ENCODE results near the gene DUSP28.

Gene DUSP28

GRCh38 chr2:240514631-240515030 is 45.5 kb upstream of the DUSP28 start:
- CTCF ChIA-PET = interaction anchor here (0.7 to 1.6 kb wide), 10 partner anchors 8 to 324 kb away, joined by 3 to 11 read pairs (median 4); no protein-coding TSS in a partner anchor
- H3K4me3 ChIP-seq (ENCODE audit: control insufficient read depth in 1 of 7, extremely low read depth in 1 of 7, insufficient read depth in 4 of 7, low read depth in 2 of 7, low read length in 6 of 7) = no peak overlapping the region
- POLR2A ChIA-PET = interaction anchor here (0.6 to 1.1 kb wide), 3 partner anchors 23 to 142 kb away, joined by 3 read pairs; no protein-coding TSS in a partner anchor
- no peak overlapping the region for H3K27ac ChIP-seq (ENCODE audit: insufficient read depth in 1 of 2, low read depth in 1 of 2, low read length in 2 of 2, poor library complexity in 1 of 2, severe bottlenecking in 2 of 2)
- WGBS (ENCODE audit: insufficient coverage) = 95% methylated on average over 2 of the region's 2 CpGs
- H3K27me3 ChIP-seq (replicated peaks in 2 of 5; ENCODE audit: control insufficient read depth in 4 of 5, insufficient read depth in 5 of 5, low read length in 4 of 5) = peaks cover 0 to 10% (median 0%) of the 10 kb centered on the region in 5 experiments
- H3K4me1 ChIP-seq (ENCODE audit: control extremely low read depth in 1 of 4, control insufficient read depth in 4 of 4, insufficient read depth in 4 of 4, low read length in 3 of 4) = peaks cover 0 to 4% (median 4%) of the 10 kb centered on the region in 4 experiments
- no peaks in the 10 kb centered on the region for H3K9me3 ChIP-seq (ENCODE audit: control extremely low read depth in 1 of 5, control insufficient read depth in 4 of 5, insufficient read depth in 2 of 5, low read depth in 1 of 5, low read length in 4 of 5)
- peaks cover 0 to 15% (median 12%) of the 10 kb centered on the region in 4 experiments for H3K36me3 ChIP-seq (ENCODE audit: control insufficient read depth in 4 of 4, insufficient read depth in 4 of 4, low read length in 3 of 4)
- DNase-seq = no peak

GRCh38 chr2:240517342-240517741 is 42.8 kb upstream of the DUSP28 start:
- Histone ChIP-seq H3K4me1 (ENCODE audit: control extremely low read depth in 1 of 4, control insufficient read depth in 4 of 4, insufficient read depth in 4 of 4, low read length in 3 of 4) (peaks cover 0 to 11% (median 7%) of the 10 kb centered on the region in 4 experiments), H3K27ac (ENCODE audit: insufficient read depth in 1 of 2, low read depth in 1 of 2, low read length in 2 of 2, poor library complexity in 1 of 2, severe bottlenecking in 2 of 2) (no peak overlapping the region), H3K36me3 (ENCODE audit: control insufficient read depth in 4 of 4, insufficient read depth in 4 of 4, low read length in 3 of 4) (peaks cover 0 to 10% (median 8%) of the 10 kb centered on the region in 4 experiments), H3K27me3 (replicated peaks in 2 of 5; ENCODE audit: control insufficient read depth in 4 of 5, insufficient read depth in 5 of 5, low read length in 4 of 5) (peaks cover 0 to 23% (median 0%) of the 10 kb centered on the region in 5 experiments), H3K4me3 (ENCODE audit: control insufficient read depth in 1 of 7, extremely low read depth in 1 of 7, insufficient read depth in 4 of 7, low read depth in 2 of 7, low read length in 6 of 7) (no peak overlapping the region), H3K9me3 (ENCODE audit: control extremely low read depth in 1 of 5, control insufficient read depth in 4 of 5, insufficient read depth in 2 of 5, low read depth in 1 of 5, low read length in 4 of 5) (peaks cover 0 to 18% (median 6%) of the 10 kb centered on the region in 5 experiments)
- POLR2A ChIA-PET = no interaction called here
- 98% methylated on average over 4 of the region's 4 CpGs for whole genome bisulfite sequencing (ENCODE audit: insufficient coverage)
- no peak for DNase-seq
- CTCF ChIA-PET = interaction anchor here (1.4 kb wide), 1 partner anchor 49 kb away, joined by 5 read pairs; no protein-coding TSS in a partner anchor

GRCh38 chr2:240518981-240519380 is 41.2 kb upstream of the DUSP28 start:
- Histone ChIP-seq H3K4me1 (ENCODE audit: control extremely low read depth in 1 of 4, control insufficient read depth in 4 of 4, insufficient read depth in 4 of 4, low read length in 3 of 4) (peaks cover 0 to 10% (median 6%) of the 10 kb centered on the region in 4 experiments), H3K4me3 (ENCODE audit: control insufficient read depth in 1 of 7, extremely low read depth in 1 of 7, insufficient read depth in 4 of 7, low read depth in 2 of 7, low read length in 6 of 7) (no peak overlapping the region), H3K36me3 (ENCODE audit: control insufficient read depth in 4 of 4, insufficient read depth in 4 of 4, low read length in 3 of 4) (peaks cover 10 to 23% (median 21%) of the 10 kb centered on the region in 4 experiments), H3K27ac (ENCODE audit: insufficient read depth in 1 of 2, low read depth in 1 of 2, low read length in 2 of 2, poor library complexity in 1 of 2, severe bottlenecking in 2 of 2) (no peak overlapping the region), H3K9me3 (ENCODE audit: control extremely low read depth in 1 of 5, control insufficient read depth in 4 of 5, insufficient read depth in 2 of 5, low read depth in 1 of 5, low read length in 4 of 5) (peaks cover 0 to 34% (median 17%) of the 10 kb centered on the region in 5 experiments), H3K27me3 (replicated peaks in 2 of 5; ENCODE audit: control insufficient read depth in 4 of 5, insufficient read depth in 5 of 5, low read length in 4 of 5) (peaks cover 0 to 23% (median 0%) of the 10 kb centered on the region in 5 experiments)
- 96% methylated on average over 2 of the region's 5 CpGs for WGBS (ENCODE audit: insufficient coverage)
- DNase-seq = no peak
- CTCF ChIA-PET = interaction anchor here (1.2 kb wide), 1 partner anchor 32 kb away, joined by 3 read pairs; no protein-coding TSS in a partner anchor
- POLR2A ChIA-PET = no interaction called here

GRCh38 chr2:240519396-240520129 is 40.6 kb upstream of the DUSP28 start:
- ChIA-PET CTCF (interaction anchor here (1.0 to 1.2 kb wide), 2 partner anchors 31 to 32 kb away, joined by 3 read pairs; no protein-coding TSS in a partner anchor), POLR2A (no interaction called here)
- no peak overlapping the region for H3K27ac ChIP-seq (ENCODE audit: insufficient read depth in 1 of 2, low read depth in 1 of 2, low read length in 2 of 2, poor library complexity in 1 of 2, severe bottlenecking in 2 of 2)
- peaks cover 0 to 23% (median 0%) of the 10 kb centered on the region in 5 experiments for H3K27me3 ChIP-seq (replicated peaks in 2 of 5; ENCODE audit: control insufficient read depth in 4 of 5, insufficient read depth in 5 of 5, low read length in 4 of 5)
- WGBS (ENCODE audit: insufficient coverage) = 64% methylated on average over 18 of the region's 25 CpGs
- DNase-seq = peak in 1 of 3 donors; percentile 26
- peaks cover 0 to 7% (median 3%) of the 10 kb centered on the region in 4 experiments for H3K4me1 ChIP-seq (ENCODE audit: control extremely low read depth in 1 of 4, control insufficient read depth in 4 of 4, insufficient read depth in 4 of 4, low read length in 3 of 4)
- peaks cover 10 to 28% (median 26%) of the 10 kb centered on the region in 4 experiments for H3K36me3 ChIP-seq (ENCODE audit: control insufficient read depth in 4 of 4, insufficient read depth in 4 of 4, low read length in 3 of 4)
- peak overlapping the region in 1 of 7 experiments; percentile 19 for H3K4me3 ChIP-seq (ENCODE audit: control insufficient read depth in 1 of 7, extremely low read depth in 1 of 7, insufficient read depth in 4 of 7, low read depth in 2 of 7, low read length in 6 of 7)
- H3K9me3 ChIP-seq (ENCODE audit: control extremely low read depth in 1 of 5, control insufficient read depth in 4 of 5, insufficient read depth in 2 of 5, low read depth in 1 of 5, low read length in 4 of 5) = peaks cover 0 to 40% (median 22%) of the 10 kb centered on the region in 5 experiments

- Histone ChIP-seq H3K36me3 (ENCODE audit: control insufficient read depth in 4 of 4, insufficient read depth in 4 of 4, low read length in 3 of 4) (peaks cover 10 to 31% (median 27%) of the 10 kb centered on the region in 4 experiments), H3K27ac (ENCODE audit: insufficient read depth in 1 of 2, low read depth in 1 of 2, low read length in 2 of 2, poor library complexity in 1 of 2, severe bottlenecking in 2 of 2) (no peak overlapping the region), H3K4me3 (ENCODE audit: control insufficient read depth in 1 of 7, extremely low read depth in 1 of 7, insufficient read depth in 4 of 7, low read depth in 2 of 7, low read length in 6 of 7) (peak overlapping the region in 1 of 7 experiments; percentile 38), H3K4me1 (ENCODE audit: control extremely low read depth in 1 of 4, control insufficient read depth in 4 of 4, insufficient read depth in 4 of 4, low read length in 3 of 4) (peaks cover 0 to 7% (median 3%) of the 10 kb centered on the region in 4 experiments), H3K27me3 (replicated peaks in 2 of 5; ENCODE audit: control insufficient read depth in 4 of 5, insufficient read depth in 5 of 5, low read length in 4 of 5) (peaks cover 0 to 23% (median 0%) of the 10 kb centered on the region in 5 experiments), H3K9me3 (ENCODE audit: control extremely low read depth in 1 of 5, control insufficient read depth in 4 of 5, insufficient read depth in 2 of 5, low read depth in 1 of 5, low read length in 4 of 5) (peaks cover 0 to 44% (median 30%) of the 10 kb centered on the region in 5 experiments)
- DNase-seq = peak in 2 of 3 donors; percentile 29 to 42
- WGBS (ENCODE audit: insufficient coverage) = 42% methylated on average over 22 of the region's 52 CpGs
- ChIA-PET POLR2A (no interaction called here), CTCF (interaction anchor here (1.0 to 1.2 kb wide), 2 partner anchors 31 to 33 kb away, joined by 3 read pairs; no protein-coding TSS in a partner anchor)
These were observed 39.8 kb upstream of the DUSP28 start for GRCh38 chr2:240520130-240520973.

GRCh38 chr2:240520974-240521350 is 39.2 kb upstream of the DUSP28 start:
- peaks cover 0 to 50% (median 36%) of the 10 kb centered on the region in 5 experiments for H3K9me3 ChIP-seq (ENCODE audit: control extremely low read depth in 1 of 5, control insufficient read depth in 4 of 5, insufficient read depth in 2 of 5, low read depth in 1 of 5, low read length in 4 of 5)
- peaks cover 0 to 7% (median 3%) of the 10 kb centered on the region in 4 experiments for H3K4me1 ChIP-seq (ENCODE audit: control extremely low read depth in 1 of 4, control insufficient read depth in 4 of 4, insufficient read depth in 4 of 4, low read length in 3 of 4)
- no peak overlapping the region for H3K4me3 ChIP-seq (ENCODE audit: control insufficient read depth in 1 of 7, extremely low read depth in 1 of 7, insufficient read depth in 4 of 7, low read depth in 2 of 7, low read length in 6 of 7)
- H3K27ac ChIP-seq (ENCODE audit: insufficient read depth in 1 of 2, low read depth in 1 of 2, low read length in 2 of 2, poor library complexity in 1 of 2, severe bottlenecking in 2 of 2) = no peak overlapping the region
- WGBS (ENCODE audit: insufficient coverage) = 97% methylated on average over 6 of the region's 12 CpGs
- H3K27me3 ChIP-seq (replicated peaks in 2 of 5; ENCODE audit: control insufficient read depth in 4 of 5, insufficient read depth in 5 of 5, low read length in 4 of 5) = peaks cover 0 to 23% (median 0%) of the 10 kb centered on the region in 5 experiments
- peak in 1 of 3 donors; percentile 2 for DNase-seq
- peaks cover 10 to 37% (median 32%) of the 10 kb centered on the region in 4 experiments for H3K36me3 ChIP-seq (ENCODE audit: control insufficient read depth in 4 of 4, insufficient read depth in 4 of 4, low read length in 3 of 4)
- ChIA-PET POLR2A (no interaction called here), CTCF (interaction anchor here (1.0 kb wide), 1 partner anchor 45 kb away, joined by 3 read pairs; no protein-coding TSS in a partner anchor)

Data from common myeloid progenitor, CD34-positive (primary cell).